Liver (tissue), 9 donors: ENCODE results near the gene PPFIA4. TPM values are rescaled to one million over a fixed set of nuclear protein-coding genes. Genes with fewer than 3 reads are reported as not detected.

Source experiments
- DNase-seq: peaks from one replicate; pipeline ENCODE4 v3.0.0-alpha.2; 2017; ENCODE audit warnings: low spot score
- H3K27ac ChIP-seq, 2 donors: one replicate each; pipeline ENCODE4 v1.7.0; 2013; ENCODE audit warnings: inconsistent platforms in 2 of 2, low read length in 2 of 2, control low read depth in 1 of 2, low read depth in 1 of 2, mild to moderate bottlenecking in 1 of 2
- H3K27me3 ChIP-seq, 4 donors: one replicate each; pipeline versions ENCODE4 v1.6.1 to v1.7.0; 2013; ENCODE audit warnings: low read length in 3 of 4, inconsistent platforms in 1 of 4, mild to moderate bottlenecking in 1 of 4, moderate library complexity in 1 of 4; ENCODE audit not compliant: control insufficient read depth in 4 of 4, insufficient read depth in 4 of 4
- H3K36me3 ChIP-seq, 4 donors: one replicate each; pipeline versions ENCODE4 v1.6.1 to v1.7.0; 2013; ENCODE audit warnings: low read length in 3 of 4, mild to moderate bottlenecking in 3 of 4, low read depth in 1 of 4, moderate library complexity in 1 of 4; ENCODE audit not compliant: control insufficient read depth in 4 of 4, insufficient read depth in 3 of 4
- H3K4me1 ChIP-seq, 4 donors: one replicate each; pipeline versions ENCODE4 v1.6.1 to v1.7.0; 2013; ENCODE audit warnings: low read length in 3 of 4, mild to moderate bottlenecking in 3 of 4, moderate library complexity in 1 of 4; ENCODE audit not compliant: control insufficient read depth in 4 of 4, insufficient read depth in 4 of 4
- H3K4me3 ChIP-seq, 3 donors: one replicate each; pipeline versions ENCODE4 v1.6.1 to v1.7.0; 2013; ENCODE audit warnings: low read length in 3 of 3, control low read depth in 1 of 3, low read depth in 1 of 3, mild to moderate bottlenecking in 1 of 3
- H3K9ac ChIP-seq, 2 donors: one replicate each; pipeline ENCODE4 v1.7.0; 2013; ENCODE audit warnings: low read length in 2 of 2, mild to moderate bottlenecking in 2 of 2, moderate library complexity in 2 of 2, control low read depth in 1 of 2, low read depth in 1 of 2
- H3K9me3 ChIP-seq, 4 donors: one replicate each; pipeline versions ENCODE4 v1.6.1 to v1.7.0; 2013; ENCODE audit warnings: low read length in 3 of 4; ENCODE audit not compliant: control insufficient read depth in 4 of 4
- ATF3 ChIP-seq: IDR thresholded peaks from 2 replicates; pipeline ENCODE4 v1.6.1; 2016; ENCODE audit warnings: antibody characterized with exemption
- FOXA1 ChIP-seq: IDR thresholded peaks from 2 replicates; pipeline ENCODE4 v1.6.1; 2016; ENCODE audit warnings: antibody characterized with exemption
- FOXA2 ChIP-seq: IDR thresholded peaks from 2 replicates; pipeline ENCODE4 v1.6.1; 2016; ENCODE audit warnings: antibody characterized with exemption
- HNF4A ChIP-seq, 2 donors: conservative IDR thresholded peaks; 2 replicates each; pipeline ENCODE4 v1.6.1; 2016; ENCODE audit warnings: antibody characterized with exemption in 2 of 2, mild to moderate bottlenecking in 2 of 2
- HNF4G ChIP-seq: IDR thresholded peaks from 2 replicates; pipeline ENCODE4 v1.6.1; 2016; ENCODE audit warnings: antibody characterized with exemption
- MAX ChIP-seq: IDR thresholded peaks from 2 replicates; pipeline ENCODE4 v1.6.1; 2016; ENCODE audit warnings: antibody characterized with exemption
- RAD21 ChIP-seq, 2 donors: IDR thresholded peaks; 2 replicates each; pipeline ENCODE4 v1.6.1; 2016; ENCODE audit warnings: antibody characterized with exemption in 2 of 2, mild to moderate bottlenecking in 2 of 2
- RXRA ChIP-seq, 2 donors: IDR thresholded peaks; 2 replicates each; pipeline ENCODE4 v1.6.1; 2017 to 2018; ENCODE audit warnings: antibody characterized with exemption in 2 of 2, mild to moderate bottlenecking in 1 of 2
- SP1 ChIP-seq: IDR thresholded peaks from 2 replicates; pipeline ENCODE4 v1.6.1; 2018; ENCODE audit warnings: antibody characterized with exemption, mild to moderate bottlenecking
- TAF1 ChIP-seq: conservative IDR thresholded peaks from 2 replicates; pipeline ENCODE4 v1.6.1; 2016; ENCODE audit warnings: antibody characterized with exemption, mild to moderate bottlenecking
- YY1 ChIP-seq: IDR thresholded peaks from 2 replicates; pipeline ENCODE4 v1.6.1; 2016; ENCODE audit warnings: antibody characterized with exemption, mild to moderate bottlenecking
- ZBTB33 ChIP-seq: IDR thresholded peaks from 2 replicates; pipeline ENCODE4 v1.6.1; 2016; ENCODE audit warnings: antibody characterized with exemption
- WGBS: extraction: QIAGEN DNeasy Blood & Tissue Kit; methylation state at CpG from one replicate; pipeline ENCODE4 v1.1.7; 2013; 5-methylcytosine and 5-hydroxymethylcytosine counted together
- polyA plus RNA-seq, 2 donors: library from polyadenylated mRNA; stranded (reverse) in 1 of 2; unstranded in 1 of 2; fragments of 200-250 nt in 1 of 2; fragments of >200 nt in 1 of 2; fragmentation: Nextera tagmentation in 1 of 2; extraction: Ambion mirVana in 1 of 2; gene quantifications; one replicate each; pipeline versions ENCODE4 v1.2.1 to v1.2.3, GENCODE V29; 2013 to 2015
- total RNA-seq, 2 donors: library from RNA; depleted of rRNA; stranded (reverse); fragments of >200 nt; gene quantifications; one replicate each; pipeline ENCODE4 v1.2.3, GENCODE V29; 2014
- TF ChIP-seq, protein P1 (sequence below): IDR thresholded peaks from 2 replicates; pipeline ENCODE4 v1.6.1; 2016; ENCODE audit warnings: antibody characterized with exemption, mild to moderate bottlenecking
- donor health status: healthy.
- donor health status: healthy.
- donor health status: healthy.
- donor health status: healthy.
- donor health status: healthy.

Gene PPFIA4
- total and polyA plus RNA-seq, 4 donors = 0.07 to 0.33 (median 0.15) TPM

DNA sequence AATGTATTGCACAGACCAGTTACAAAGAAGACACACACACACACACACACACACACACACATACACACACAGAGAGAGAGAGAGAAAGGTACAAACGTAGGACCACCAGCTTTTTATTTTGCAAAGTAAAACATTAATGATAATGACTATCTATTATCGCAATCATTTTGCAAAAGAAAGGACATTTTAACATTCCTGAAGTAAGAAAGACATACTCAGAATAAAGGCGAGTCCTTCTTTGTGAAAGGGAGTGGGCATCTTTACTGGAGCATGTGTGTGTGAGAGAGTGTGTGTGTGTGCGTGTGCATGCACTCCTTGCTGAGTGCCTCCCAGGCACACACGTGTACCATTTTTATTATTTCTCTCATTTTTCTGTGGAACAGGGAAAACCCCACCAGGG, 28.4 kb downstream of the PPFIA4 start:
- WGBS = 84% methylated on average over 5 of the region's 5 CpGs
- no peak for TF ChIP-seq ZBTB33
- TF ChIP-seq HNF4A (conservative IDR thresholded peaks at IDR 0.05) = no peak
- no peak for TF ChIP-seq RXRA (IDR thresholded peaks at IDR 0.05)
- no peak for TF ChIP-seq SP1
- Histone ChIP-seq H3K9ac (no peak overlapping the region), H3K4me1 (no peaks in the 10 kb centered on the region), H3K27ac (no peak overlapping the region), H3K9me3 (no peaks in the 10 kb centered on the region), H3K27me3 (no peaks in the 10 kb centered on the region), H3K36me3 (no peaks in the 10 kb centered on the region), H3K4me3 (no peak overlapping the region)
- DNase-seq = no peak

DNA sequence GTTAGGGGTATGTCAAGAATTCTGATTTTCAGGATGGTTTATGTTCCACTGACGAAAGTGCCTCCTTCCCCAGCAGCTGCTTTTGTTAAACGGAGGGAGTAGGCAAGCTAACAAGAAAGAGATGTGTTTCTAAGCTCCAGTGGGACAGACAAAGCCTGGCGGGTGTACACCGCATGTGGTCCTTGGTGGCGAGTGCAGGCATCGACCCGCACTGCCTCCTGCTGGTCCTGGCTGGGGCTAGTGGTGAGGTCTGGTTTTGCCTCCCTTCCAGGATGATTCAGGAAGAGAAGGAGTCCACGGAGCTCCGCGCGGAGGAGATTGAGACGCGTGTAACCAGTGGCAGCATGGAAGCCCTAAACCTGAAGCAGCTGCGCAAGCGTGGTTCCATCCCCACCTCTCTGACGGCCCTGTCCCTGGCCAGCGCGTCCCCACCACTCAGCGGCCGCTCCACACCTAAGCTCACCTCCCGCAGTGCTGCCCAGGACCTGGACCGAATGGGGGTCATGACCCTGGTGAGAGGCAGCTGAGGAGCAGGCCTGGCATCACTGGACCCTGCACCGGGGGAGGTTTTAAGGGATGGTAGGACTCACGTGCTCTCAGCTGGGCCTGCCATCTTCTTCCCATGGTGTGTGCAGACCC, 29.0 kb downstream of the PPFIA4 start:
- H3K4me1 ChIP-seq = no peaks in the 10 kb centered on the region
- TF ChIP-seq YY1 (no peak), HNF4A (conservative IDR thresholded peaks at IDR 0.05) (no peak), FOXA2 (no peak), TAF1 (no peak), FOXA1 (no peak), SP1 (no peak), HNF4G (no peak), ATF3 (no peak), MAX (no peak), RAD21 (IDR thresholded peaks at IDR 0.05) (no peak), ZBTB33 (no peak)
- TF ChIP-seq, protein P1, sequence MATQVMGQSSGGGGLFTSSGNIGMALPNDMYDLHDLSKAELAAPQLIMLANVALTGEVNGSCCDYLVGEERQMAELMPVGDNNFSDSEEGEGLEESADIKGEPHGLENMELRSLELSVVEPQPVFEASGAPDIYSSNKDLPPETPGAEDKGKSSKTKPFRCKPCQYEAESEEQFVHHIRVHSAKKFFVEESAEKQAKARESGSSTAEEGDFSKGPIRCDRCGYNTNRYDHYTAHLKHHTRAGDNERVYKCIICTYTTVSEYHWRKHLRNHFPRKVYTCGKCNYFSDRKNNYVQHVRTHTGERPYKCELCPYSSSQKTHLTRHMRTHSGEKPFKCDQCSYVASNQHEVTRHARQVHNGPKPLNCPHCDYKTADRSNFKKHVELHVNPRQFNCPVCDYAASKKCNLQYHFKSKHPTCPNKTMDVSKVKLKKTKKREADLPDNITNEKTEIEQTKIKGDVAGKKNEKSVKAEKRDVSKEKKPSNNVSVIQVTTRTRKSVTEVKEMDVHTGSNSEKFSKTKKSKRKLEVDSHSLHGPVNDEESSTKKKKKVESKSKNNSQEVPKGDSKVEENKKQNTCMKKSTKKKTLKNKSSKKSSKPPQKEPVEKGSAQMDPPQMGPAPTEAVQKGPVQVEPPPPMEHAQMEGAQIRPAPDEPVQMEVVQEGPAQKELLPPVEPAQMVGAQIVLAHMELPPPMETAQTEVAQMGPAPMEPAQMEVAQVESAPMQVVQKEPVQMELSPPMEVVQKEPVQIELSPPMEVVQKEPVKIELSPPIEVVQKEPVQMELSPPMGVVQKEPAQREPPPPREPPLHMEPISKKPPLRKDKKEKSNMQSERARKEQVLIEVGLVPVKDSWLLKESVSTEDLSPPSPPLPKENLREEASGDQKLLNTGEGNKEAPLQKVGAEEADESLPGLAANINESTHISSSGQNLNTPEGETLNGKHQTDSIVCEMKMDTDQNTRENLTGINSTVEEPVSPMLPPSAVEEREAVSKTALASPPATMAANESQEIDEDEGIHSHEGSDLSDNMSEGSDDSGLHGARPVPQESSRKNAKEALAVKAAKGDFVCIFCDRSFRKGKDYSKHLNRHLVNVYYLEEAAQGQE = no peak
- DNase-seq = no peak
- H3K36me3 ChIP-seq = no peaks in the 10 kb centered on the region
- no peak overlapping the region for H3K9ac ChIP-seq
- no peak overlapping the region for H3K4me3 ChIP-seq
- H3K9me3 ChIP-seq = no peaks in the 10 kb centered on the region
- no peaks in the 10 kb centered on the region for H3K27me3 ChIP-seq
- 89% methylated on average over 24 of the region's 24 CpGs for WGBS
- H3K27ac ChIP-seq = no peak overlapping the region
